Measurements from ENCODE around the gene PHTF2. TPM values are rescaled to one million over a fixed set of nuclear protein-coding genes. Genes with fewer than 3 reads are reported as not detected.
"Not testable (repeated sequence)": the region's sequence is repeated elsewhere in the genome, so short reads cannot be mapped to it uniquely, and the experiment has no call there.

PHTF2 gene
- polyA plus RNA-seq, 10 donors, result 17.3 to 26.0 (median 20.7) TPM

GRCh38 chr7:77872256-77872655, 73.7 kb downstream of the PHTF2 start:
- DNase-seq, result not testable (repeated sequence)

- DNase-seq, result not testable (repeated sequence)
These were observed 75.1 kb downstream of the PHTF2 start for GRCh38 chr7:77873416-77874327.

GRCh38 chr7:77877791-77878190, 79.2 kb downstream of the PHTF2 start:
- DNase-seq, result peak in 1 of 3 donors; percentile 37

- DNase-seq, result no peak
These were observed 79.9 kb downstream of the PHTF2 start for GRCh38 chr7:77878500-77878899.

- DNase-seq, result no peak
These were observed 80.7 kb downstream of the PHTF2 start for GRCh38 chr7:77879272-77879671.

GRCh38 chr7:77881871-77882270, 83.3 kb downstream of the PHTF2 start:
- DNase-seq, result no peak

GRCh38 chr7:77885155-77885554, 86.6 kb downstream of the PHTF2 start:
- DNase-seq, result no peak

- DNase-seq, result peak in 1 of 3 donors; percentile 54
These were observed 89.0 kb downstream of the PHTF2 start for GRCh38 chr7:77887567-77887966.

- DNase-seq, result no peak
These were observed 90.4 kb downstream of the PHTF2 start for GRCh38 chr7:77888998-77889397.

GRCh38 chr7:77893813-77894212, 95.2 kb downstream of the PHTF2 start:
- no peak for DNase-seq

- no peak for DNase-seq
These were observed 96.1 kb downstream of the PHTF2 start for GRCh38 chr7:77894574-77895091.

- no peak for DNase-seq
These were observed 97.3 kb downstream of the PHTF2 start for GRCh38 chr7:77895905-77896304.

- no peak for DNase-seq
These were observed 98.5 kb downstream of the PHTF2 start for GRCh38 chr7:77897004-77897547.

- no peak for DNase-seq
These were observed 100.9 kb downstream of the PHTF2 start for GRCh38 chr7:77899516-77899915.

- no peak for DNase-seq
These were observed 105.0 kb downstream of the PHTF2 start for GRCh38 chr7:77903597-77903996.

- DNase-seq, result no peak
These were observed 105.7 kb downstream of the PHTF2 start for GRCh38 chr7:77904252-77904651.

GRCh38 chr7:77907281-77907680, 108.7 kb downstream of the PHTF2 start:
- DNase-seq, result no peak

- no peak for DNase-seq
These were observed 110.1 kb downstream of the PHTF2 start for GRCh38 chr7:77908664-77909063.

- DNase-seq, result no peak
These were observed 111.6 kb downstream of the PHTF2 start for GRCh38 chr7:77910124-77910523.

- no peak for DNase-seq
These were observed 113.7 kb downstream of the PHTF2 start for GRCh38 chr7:77912293-77912692.

GRCh38 chr7:77913977-77914607, 115.5 kb downstream of the PHTF2 start:
- no peak for DNase-seq

GRCh38 chr7:77917500-77918262, 119.1 kb downstream of the PHTF2 start:
- no peak for DNase-seq

Measured in muscle of back (tissue), 11 donors.